Astrocyte (in vitro differentiated cells and primary cell): ENCODE results near the gene PAPOLB. TPM values are rescaled to one million over a fixed set of nuclear protein-coding genes. Genes with fewer than 3 reads are reported as not detected.

Experiments used
- DNase-seq: peaks from one replicate; pipeline ENCODE4 v3.0.0-alpha.2; 2010; ENCODE audit warnings: low read depth
- FAIRE-seq: peaks from 2 replicates; lab custom pipeline; 2011; peaks lifted over from hg19 to GRCh38; lab: Jason Lieb, UNC
- H2AFZ ChIP-seq: 2 replicates; pipeline ENCODE4 v1.6.0; 2012; ENCODE audit warnings: low read depth, low read length, inconsistent platforms
- H3K27ac ChIP-seq: 2 replicates; pipeline ENCODE4 v1.5.1; 2011; ENCODE audit warnings: low read depth, low read length, inconsistent platforms
- H3K27me3 ChIP-seq: 2 replicates; pipeline ENCODE4 v1.6.0; 2011; ENCODE audit warnings: low read length, inconsistent platforms; ENCODE audit not compliant: insufficient read depth
- H3K36me3 ChIP-seq: 2 replicates; pipeline ENCODE4 v1.5.1; 2011; ENCODE audit warnings: low read length, inconsistent platforms; ENCODE audit not compliant: insufficient read depth
- H3K4me1 ChIP-seq: 2 replicates; pipeline ENCODE4 v1.5.1; 2011; ENCODE audit warnings: low read length, inconsistent platforms; ENCODE audit not compliant: insufficient read depth
- H3K4me2 ChIP-seq: 2 replicates; pipeline ENCODE4 v1.6.0; 2012; ENCODE audit warnings: low read length, inconsistent platforms
- H3K4me3 ChIP-seq: 2 replicates; pipeline ENCODE4 v1.5.1; 2011; ENCODE audit warnings: low read depth, mild to moderate bottlenecking, low read length, inconsistent platforms; ENCODE audit not compliant: insufficient read depth
- H3K79me2 ChIP-seq: 2 replicates; pipeline ENCODE4 v1.6.0; 2012; ENCODE audit warnings: mild to moderate bottlenecking, low read length, inconsistent platforms; ENCODE audit not compliant: insufficient read depth
- H3K9ac ChIP-seq: 2 replicates; pipeline ENCODE4 v1.6.0; 2012; ENCODE audit warnings: mild to moderate bottlenecking, low read length, inconsistent platforms
- H3K9me3 ChIP-seq: 2 replicates; pipeline ENCODE4 v1.5.1; 2012; ENCODE audit warnings: low read depth, mild to moderate bottlenecking, low read length, inconsistent platforms; ENCODE audit not compliant: insufficient read depth
- H4K20me1 ChIP-seq: 2 replicates; pipeline ENCODE4 v1.6.0; 2012; ENCODE audit warnings: low read length, inconsistent platforms; ENCODE audit not compliant: insufficient read depth
- H3K27ac Mint-ChIP-seq: one replicate; pipeline ENCODE4 v1.8.0; 2021; ENCODE audit warnings: mild to moderate bottlenecking, mixed read lengths; ENCODE audit not compliant: unreplicated experiment
- H3K27me3 Mint-ChIP-seq: one replicate; pipeline ENCODE4 v1.8.0; 2021; ENCODE audit warnings: low read depth, mixed read lengths; ENCODE audit not compliant: unreplicated experiment
- H3K36me3 Mint-ChIP-seq: one replicate; pipeline ENCODE4 v1.8.0; 2021; ENCODE audit warnings: low read depth, mixed read lengths; ENCODE audit not compliant: unreplicated experiment
- H3K4me1 Mint-ChIP-seq: one replicate; pipeline ENCODE4 v1.8.0; 2021; ENCODE audit warnings: low read depth, mixed read lengths; ENCODE audit not compliant: unreplicated experiment
- H3K4me3 Mint-ChIP-seq: one replicate; pipeline ENCODE4 v1.8.0; 2021; ENCODE audit warnings: mild to moderate bottlenecking, moderate library complexity, mixed read lengths; ENCODE audit not compliant: unreplicated experiment
- H3K9me3 Mint-ChIP-seq: one replicate; pipeline ENCODE4 v1.8.0; 2021; ENCODE audit warnings: mild to moderate bottlenecking, mixed read lengths; ENCODE audit not compliant: unreplicated experiment
- EZH2 ChIP-seq: IDR thresholded peaks from 2 replicates; pipeline ENCODE4 v1.6.1; 2012; ENCODE audit warnings: mild to moderate bottlenecking, low read length, inconsistent platforms; ENCODE audit not compliant: insufficient read depth
- total RNA-seq: library from RNA; stranded (reverse); gene quantifications from 2 replicates; pipeline ENCODE4 v1.2.1, GENCODE V29; 2021
- TF ChIP-seq, protein P1 (sequence below): IDR thresholded peaks from 2 replicates; pipeline ENCODE4 v1.5.1; 2011; ENCODE audit warnings: low read depth, mild to moderate bottlenecking, inconsistent platforms, low read length, moderate library complexity; ENCODE audit not compliant: insufficient read depth

The PAPOLB gene
- total RNA-seq, 1 donor from 2014 or later, result not detected

- peaks cover 28% of the 10 kb centered on the region for H3K27me3 Mint-ChIP-seq
- no peaks in the 10 kb centered on the region for H3K27me3 ChIP-seq
- no peaks in the 10 kb centered on the region for H4K20me1 ChIP-seq
- no peaks in the 10 kb centered on the region for H3K36me3 ChIP-seq
- no peaks in the 10 kb centered on the region for H3K4me1 ChIP-seq
- H3K36me3 Mint-ChIP-seq, result peaks cover 4% of the 10 kb centered on the region
- no peak overlapping the region for H3K4me3 Mint-ChIP-seq
- no peak overlapping the region for H3K4me2 ChIP-seq
- H2AFZ ChIP-seq, result no peak overlapping the region
- no peak for DNase-seq
- H3K27ac ChIP-seq, result no peak overlapping the region
- H3K4me3 ChIP-seq, result no peak overlapping the region
- H3K9me3 Mint-ChIP-seq, result peaks cover 12% of the 10 kb centered on the region
- H3K9ac ChIP-seq, result no peak overlapping the region
- TF ChIP-seq, protein P1, sequence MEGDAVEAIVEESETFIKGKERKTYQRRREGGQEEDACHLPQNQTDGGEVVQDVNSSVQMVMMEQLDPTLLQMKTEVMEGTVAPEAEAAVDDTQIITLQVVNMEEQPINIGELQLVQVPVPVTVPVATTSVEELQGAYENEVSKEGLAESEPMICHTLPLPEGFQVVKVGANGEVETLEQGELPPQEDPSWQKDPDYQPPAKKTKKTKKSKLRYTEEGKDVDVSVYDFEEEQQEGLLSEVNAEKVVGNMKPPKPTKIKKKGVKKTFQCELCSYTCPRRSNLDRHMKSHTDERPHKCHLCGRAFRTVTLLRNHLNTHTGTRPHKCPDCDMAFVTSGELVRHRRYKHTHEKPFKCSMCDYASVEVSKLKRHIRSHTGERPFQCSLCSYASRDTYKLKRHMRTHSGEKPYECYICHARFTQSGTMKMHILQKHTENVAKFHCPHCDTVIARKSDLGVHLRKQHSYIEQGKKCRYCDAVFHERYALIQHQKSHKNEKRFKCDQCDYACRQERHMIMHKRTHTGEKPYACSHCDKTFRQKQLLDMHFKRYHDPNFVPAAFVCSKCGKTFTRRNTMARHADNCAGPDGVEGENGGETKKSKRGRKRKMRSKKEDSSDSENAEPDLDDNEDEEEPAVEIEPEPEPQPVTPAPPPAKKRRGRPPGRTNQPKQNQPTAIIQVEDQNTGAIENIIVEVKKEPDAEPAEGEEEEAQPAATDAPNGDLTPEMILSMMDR, result no peak
- no peak for TF ChIP-seq EZH2
- H3K9me3 ChIP-seq, result no peaks in the 10 kb centered on the region
- H3K27ac Mint-ChIP-seq, result no peak overlapping the region
- H3K4me1 Mint-ChIP-seq, result no peaks in the 10 kb centered on the region
- H3K79me2 ChIP-seq, result no peaks in the 10 kb centered on the region
- no peak for FAIRE-seq
Measured at GRCh38 chr7:4809666-4810065, 52.2 kb downstream of the PAPOLB start.

GRCh38 chr7:4809091-4809591 is 52.7 kb downstream of the PAPOLB start:
- Histone ChIP-seq H3K27ac (no peak overlapping the region), H3K36me3 (no peaks in the 10 kb centered on the region), H3K4me2 (no peak overlapping the region), H3K4me1 (no peaks in the 10 kb centered on the region), H3K27me3 (no peaks in the 10 kb centered on the region), H3K9ac (no peak overlapping the region), H3K79me2 (no peaks in the 10 kb centered on the region), H3K9me3 (no peaks in the 10 kb centered on the region), H3K4me3 (no peak overlapping the region), H4K20me1 (no peaks in the 10 kb centered on the region), H2AFZ (no peak overlapping the region)
- no peak overlapping the region for H3K4me3 Mint-ChIP-seq
- TF ChIP-seq EZH2, result no peak
- TF ChIP-seq, protein P1, result no peak
- peaks cover 4% of the 10 kb centered on the region for H3K36me3 Mint-ChIP-seq
- DNase-seq, result no peak
- peaks cover 10% of the 10 kb centered on the region for H3K9me3 Mint-ChIP-seq
- H3K4me1 Mint-ChIP-seq, result no peaks in the 10 kb centered on the region
- peaks cover 27% of the 10 kb centered on the region for H3K27me3 Mint-ChIP-seq
- FAIRE-seq, result no peak
- H3K27ac Mint-ChIP-seq, result no peak overlapping the region

- H3K4me2 ChIP-seq, result no peak overlapping the region
Measured at GRCh38 chr7:4808565-4808964, 53.3 kb downstream of the PAPOLB start.

More at GRCh38 chr7:4808565-4808964, 53.3 kb downstream of the PAPOLB start:
- Histone ChIP-seq H4K20me1 (no peaks in the 10 kb centered on the region), H3K9ac (no peak overlapping the region), H3K27ac (no peak overlapping the region), H3K4me3 (no peak overlapping the region), H3K9me3 (no peaks in the 10 kb centered on the region), H2AFZ (no peak overlapping the region), H3K27me3 (no peaks in the 10 kb centered on the region), H3K36me3 (no peaks in the 10 kb centered on the region), H3K4me1 (no peaks in the 10 kb centered on the region), H3K79me2 (no peaks in the 10 kb centered on the region)
- Mint-ChIP-seq H3K4me1 (no peaks in the 10 kb centered on the region), H3K4me3 (no peak overlapping the region), H3K36me3 (peaks cover 4% of the 10 kb centered on the region), H3K27ac (no peak overlapping the region), H3K27me3 (peaks cover 21% of the 10 kb centered on the region), H3K9me3 (peaks cover 10% of the 10 kb centered on the region)
- no peak for DNase-seq
- no peak for FAIRE-seq
- no peak for TF ChIP-seq EZH2
- TF ChIP-seq, protein P1, result no peak
